Bronchial epithelial cell (primary cell): Measurements from ENCODE around the gene ZNF423. TPM values are rescaled to one million over a fixed set of nuclear protein-coding genes. Genes with fewer than 3 reads are reported as not detected.

ENCODE experiments used
- DNase-seq: peaks from one replicate; pipeline ENCODE4 v3.0.0-alpha.2; 2010; ENCODE audit warnings: low read depth
- FAIRE-seq: peaks from 2 replicates; lab custom pipeline; 2011; peaks lifted over from hg19 to GRCh38; lab: Jason Lieb, UNC
- H3K27me3 ChIP-seq: 2 replicates; pipeline ENCODE4 v1.5.1; 2011; ENCODE audit warnings: low read length; ENCODE audit not compliant: control insufficient read depth, insufficient read depth
- H3K36me3 ChIP-seq: 2 replicates; pipeline ENCODE4 v1.5.1; 2011; ENCODE audit warnings: low read length; ENCODE audit not compliant: control insufficient read depth, insufficient read depth
- H3K4me3 ChIP-seq: 2 replicates; pipeline ENCODE4 v1.5.1; 2011; ENCODE audit warnings: mild to moderate bottlenecking, low read depth, low read length, control low read depth
- CTCF ChIP-seq: IDR thresholded peaks from 2 replicates; pipeline ENCODE4 v1.5.1; 2011; ENCODE audit warnings: mild to moderate bottlenecking, moderate library complexity, low read length, control low read depth, inconsistent platforms; ENCODE audit not compliant: insufficient read depth, severe bottlenecking
- total RNA-seq: library from RNA; depleted of rRNA; stranded (reverse); fragments of >200 nt; gene quantifications from 2 replicates; pipeline ENCODE4 v1.2.1, GENCODE V29; 2014

Gene ZNF423
- total RNA-seq, 1 donor from 2014 or later: under 0.01 TPM

GRCh38 chr16:49688036-49688697 lies 167.7 kb downstream of the ZNF423 start:
- TF ChIP-seq CTCF: no peak
- DNase-seq: no peak
- Histone ChIP-seq H3K27me3 (no peaks in the 10 kb centered on the region), H3K36me3 (no peaks in the 10 kb centered on the region), H3K4me3 (no peak overlapping the region)
- no peak for FAIRE-seq

- Histone ChIP-seq H3K36me3 (no peaks in the 10 kb centered on the region), H3K4me3 (no peak overlapping the region), H3K27me3 (no peaks in the 10 kb centered on the region)
- DNase-seq: no peak
- TF ChIP-seq CTCF: no peak
- no peak for FAIRE-seq
Observed at GRCh38 chr16:49687476-49688002, 168.4 kb downstream of the ZNF423 start.

GRCh38 chr16:49684696-49685095 lies 171.2 kb downstream of the ZNF423 start:
- H3K27me3 ChIP-seq: no peaks in the 10 kb centered on the region
- no peaks in the 10 kb centered on the region for H3K36me3 ChIP-seq
- FAIRE-seq: no peak
- no peak for TF ChIP-seq CTCF
- DNase-seq: no peak
- H3K4me3 ChIP-seq: no peak overlapping the region

GRCh38 chr16:49682577-49683165 lies 173.2 kb downstream of the ZNF423 start:
- no peak for TF ChIP-seq CTCF
- no peak for DNase-seq
- H3K4me3 ChIP-seq: no peak overlapping the region
- no peaks in the 10 kb centered on the region for H3K36me3 ChIP-seq
- no peaks in the 10 kb centered on the region for H3K27me3 ChIP-seq
- no peak for FAIRE-seq

- DNase-seq (no peak), FAIRE-seq (no peak)
- no peak for TF ChIP-seq CTCF
- Histone ChIP-seq H3K36me3 (no peaks in the 10 kb centered on the region), H3K27me3 (no peaks in the 10 kb centered on the region), H3K4me3 (no peak overlapping the region)
Observed at GRCh38 chr16:49681217-49681883, 174.6 kb downstream of the ZNF423 start.
